Endothelial cell of umbilical vein (primary cell): ENCODE data around the gene KAT6B. TPM values are rescaled to one million over a fixed set of nuclear protein-coding genes. Genes with fewer than 3 reads are reported as not detected.

ENCODE experiments used
- BruUV-seq: library from RNA; stranded (reverse); fragments of 400-500 nt; replicated peaks from 2 replicates; lab custom pipeline; 2021; lab: Mats Ljungman, UMichigan
- CTCF ChIA-PET: fragments of 300-600, 350-600 bp; sonication (Branson Sonifier 250); formaldehyde crosslinking; loops from one replicate; lab custom pipeline; 2021; ENCODE audit warnings: antibody characterized with exemption, inconsistent platforms; lab: Charles Lee
- POLR2A ChIA-PET: fragments of 300-600, 350-600 bp; sonication (Branson Sonifier 250); formaldehyde crosslinking; loops from one replicate; lab custom pipeline; 2021; ENCODE audit warnings: antibody characterized with exemption, inconsistent platforms; lab: Charles Lee
- DNase-seq: peaks from one replicate; pipeline ENCODE4 v3.0.0-alpha.2; 2011; ENCODE audit warnings: low read depth, low spot score
- FAIRE-seq: peaks from 2 replicates; lab custom pipeline; 2011; peaks lifted over from hg19 to GRCh38; lab: Jason Lieb, UNC
- H2AFZ ChIP-seq: 2 replicates; pipeline ENCODE4 v1.6.0; 2012; ENCODE audit warnings: low read depth, low read length, control low read depth, inconsistent platforms
- H3K27ac ChIP-seq: 2 replicates; pipeline ENCODE4 v1.5.1; 2011; ENCODE audit warnings: low read depth, mild to moderate bottlenecking, control low read depth, low read length, moderate library complexity; ENCODE audit not compliant: insufficient read depth
- H3K27me3 ChIP-seq, 2 experiments: 2 replicates each; pipeline versions ENCODE4 v1.6.0 to v1.6.1; 2011; ENCODE audit warnings: low read length in 2 of 2, mixed read lengths in 1 of 2; ENCODE audit not compliant: control insufficient read depth in 2 of 2, insufficient read depth in 2 of 2
- H3K36me3 ChIP-seq, 2 experiments: 2 replicates in 1 of 2; 3 replicates in 1 of 2; pipeline ENCODE4 v1.5.1; 2011; ENCODE audit warnings: low read length in 2 of 2, mild to moderate bottlenecking in 1 of 2, moderate library complexity in 1 of 2; ENCODE audit not compliant: control insufficient read depth in 2 of 2, insufficient read depth in 2 of 2; ENCODE audit errors: extremely low read depth in 1 of 2
- H3K4me1 ChIP-seq: 3 replicates; pipeline ENCODE4 v1.5.1; 2011; ENCODE audit warnings: mild to moderate bottlenecking, low read length; ENCODE audit not compliant: control insufficient read depth, insufficient read depth; ENCODE audit errors: extremely low read depth
- H3K4me2 ChIP-seq: 2 replicates; pipeline ENCODE4 v1.6.1; 2011; ENCODE audit warnings: low read length, control low read depth, mixed read lengths; ENCODE audit not compliant: insufficient read depth
- H3K4me3 ChIP-seq, 3 experiments: fragments of 200-600 bp in 1 of 3; sonication (generic), shearing (Covaris generic) in 1 of 3; replicated peaks in 1 of 3; 2 replicates each; pipeline ENCODE4 v1.5.1; 2011 to 2016; ENCODE audit warnings: control low read depth in 3 of 3, low read length in 3 of 3, mild to moderate bottlenecking in 2 of 3, inconsistent platforms in 1 of 3, low read depth in 1 of 3, moderate library complexity in 1 of 3; ENCODE audit not compliant: insufficient read depth in 1 of 3
- H3K79me2 ChIP-seq: 2 replicates; pipeline ENCODE4 v1.6.0; 2012; ENCODE audit warnings: low read length, inconsistent platforms; ENCODE audit not compliant: control insufficient read depth, insufficient read depth
- H3K9ac ChIP-seq: replicated peaks from 2 replicates; pipeline ENCODE3; 2011; ENCODE audit warnings: low read length, control low read depth; ENCODE audit not compliant: insufficient read depth; ENCODE audit errors: extremely low read depth
- H3K9me1 ChIP-seq: replicated peaks from 3 replicates; pipeline ENCODE4 v1.6.0; 2011; ENCODE audit warnings: mild to moderate bottlenecking, low read length; ENCODE audit not compliant: control insufficient read depth, insufficient read depth; ENCODE audit errors: extremely low read depth
- H3K9me3 ChIP-seq: replicated peaks from 2 replicates; pipeline ENCODE4 v1.5.1; 2012; ENCODE audit warnings: low read length, inconsistent platforms; ENCODE audit not compliant: control insufficient read depth, insufficient read depth
- H4K20me1 ChIP-seq: replicated peaks from 2 replicates; pipeline ENCODE3; 2011; ENCODE audit warnings: mild to moderate bottlenecking, low read length; ENCODE audit not compliant: control insufficient read depth, insufficient read depth; ENCODE audit errors: extremely low read depth
- EZH2 ChIP-seq: IDR thresholded peaks from 2 replicates; pipeline ENCODE4 v1.6.1; 2012; ENCODE audit warnings: borderline replicate concordance, low read depth, mild to moderate bottlenecking, moderate library complexity, low read length, inconsistent platforms; ENCODE audit not compliant: severe bottlenecking
- FOS ChIP-seq: IDR thresholded peaks from 2 replicates; pipeline ENCODE4 v1.6.1; 2011; ENCODE audit warnings: mild to moderate bottlenecking, low read length, moderate library complexity, borderline replicate concordance; ENCODE audit not compliant: insufficient read depth
- GATA2 ChIP-seq: IDR thresholded peaks from 2 replicates; pipeline ENCODE4 v1.7.0; 2011; ENCODE audit warnings: low read depth, mild to moderate bottlenecking, moderate library complexity, mixed read lengths, low read length; ENCODE audit not compliant: insufficient read length, insufficient read depth
- JUN ChIP-seq: IDR thresholded peaks from 2 replicates; pipeline ENCODE4 v1.6.1; 2011; ENCODE audit warnings: borderline replicate concordance, low read depth; ENCODE audit not compliant: insufficient read length, insufficient read depth
- MAX ChIP-seq: IDR thresholded peaks from 2 replicates; pipeline ENCODE4 v1.6.1; 2011; ENCODE audit not compliant: insufficient read depth, insufficient read length
- MYC ChIP-seq: IDR thresholded peaks from one replicate; pipeline ENCODE4 v1.6.1; 2011; ENCODE audit warnings: mild to moderate bottlenecking, low read depth, low read length
- POLR2A ChIP-seq: IDR thresholded peaks from 2 replicates; pipeline ENCODE4 v1.6.1; 2012; ENCODE audit warnings: low read depth, mild to moderate bottlenecking, control low read depth, low read length
- POLR2AphosphoS5 ChIP-seq: IDR thresholded peaks from 2 replicates; pipeline ENCODE4 v1.6.1; 2012; ENCODE audit warnings: low read depth, mild to moderate bottlenecking, control low read depth, low read length, moderate library complexity; ENCODE audit not compliant: insufficient read depth
- dilution Hi-C: fragments of 300-500 bp; cut with MboI; formaldehyde crosslinking; loops from one replicate; pipeline ENCODE4 v1.15.0; 2019; ENCODE audit warnings: low sequenced_read_pairs; ENCODE audit not compliant: extremely low pct_ligation_motif_present
- intact Hi-C: fragments of 100-400 bp; cut with micrococcal nuclease; formaldehyde crosslinking; loops from one replicate; pipeline ENCODE4 v1.10.0; 2022
- polyA plus RNA-seq, 4 experiments: library from polyadenylated mRNA; depleted of rRNA in 3 of 4; stranded (reverse) in 3 of 4; unstranded in 1 of 4; fragments of >200 nt; gene quantifications; 2 replicates each; pipeline versions ENCODE4 v1.2.1 to v1.2.3, GENCODE V29; 2011 to 2012; ENCODE audit warnings: missing spikeins in 1 of 4
- total RNA-seq: library from RNA; stranded (reverse); gene quantifications from 2 replicates; pipeline ENCODE4 v1.2.3, GENCODE V29; 2021
- TF ChIP-seq, protein P1 (sequence below), 2 donors: IDR thresholded peaks; 1 replicate in 1 of 2; 2 replicates in 1 of 2; pipeline ENCODE4 v1.5.1; 2011; ENCODE audit warnings: low read length in 2 of 2, mild to moderate bottlenecking in 2 of 2, moderate library complexity in 2 of 2, control low read depth in 1 of 2, inconsistent platforms in 1 of 2, low read depth in 1 of 2; ENCODE audit not compliant: insufficient read depth in 1 of 2; ENCODE audit errors: extremely low read depth in 1 of 2

The KAT6B gene
- total and polyA plus RNA-seq, 2 donors (not counting 3 experiments of a cell fraction or from before 2014, with no cell fraction given): 4.5 to 17.0 TPM

DNA sequence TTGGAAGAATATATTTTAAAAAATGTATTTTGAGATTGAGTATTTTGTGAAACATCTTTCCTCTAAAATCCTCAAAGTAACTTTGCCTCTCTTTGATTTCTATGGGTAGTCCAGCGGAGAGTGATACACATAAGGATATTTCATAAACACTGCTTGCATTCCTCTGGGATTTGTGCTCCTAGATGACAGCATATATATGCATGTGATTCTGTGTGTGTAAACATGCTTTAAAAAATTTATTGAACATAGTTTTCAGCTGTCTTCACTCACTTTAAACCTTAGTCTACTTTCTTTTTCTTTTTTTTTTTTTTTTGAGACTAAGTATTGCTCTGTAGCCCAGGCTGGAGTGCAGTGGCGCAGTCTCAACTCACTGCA, 84.6 kb downstream of the KAT6B start:
- intact Hi-C loops (no loop called here), dilution Hi-C loops (no loop called here)
- H3K36me3 ChIP-seq: no peaks in the 10 kb centered on the region
- no peak overlapping the region for H3K27ac ChIP-seq
- no peaks in the 10 kb centered on the region for H3K27me3 ChIP-seq
- no peak overlapping the region for H2AFZ ChIP-seq
- no peaks in the 10 kb centered on the region for H3K4me1 ChIP-seq
- no peak overlapping the region for H3K4me2 ChIP-seq
- H4K20me1 ChIP-seq: no peaks in the 10 kb centered on the region
- CTCF ChIA-PET: no interaction called here
- POLR2A ChIA-PET: no interaction called here
- DNase-seq: no peak
- H3K4me3 ChIP-seq: no peak overlapping the region
- no peak for TF ChIP-seq JUN
- no peak for TF ChIP-seq EZH2
- TF ChIP-seq MYC: no peak
- TF ChIP-seq GATA2: no peak
- no peak for TF ChIP-seq POLR2A
- TF ChIP-seq FOS: no peak
- TF ChIP-seq, protein P1, sequence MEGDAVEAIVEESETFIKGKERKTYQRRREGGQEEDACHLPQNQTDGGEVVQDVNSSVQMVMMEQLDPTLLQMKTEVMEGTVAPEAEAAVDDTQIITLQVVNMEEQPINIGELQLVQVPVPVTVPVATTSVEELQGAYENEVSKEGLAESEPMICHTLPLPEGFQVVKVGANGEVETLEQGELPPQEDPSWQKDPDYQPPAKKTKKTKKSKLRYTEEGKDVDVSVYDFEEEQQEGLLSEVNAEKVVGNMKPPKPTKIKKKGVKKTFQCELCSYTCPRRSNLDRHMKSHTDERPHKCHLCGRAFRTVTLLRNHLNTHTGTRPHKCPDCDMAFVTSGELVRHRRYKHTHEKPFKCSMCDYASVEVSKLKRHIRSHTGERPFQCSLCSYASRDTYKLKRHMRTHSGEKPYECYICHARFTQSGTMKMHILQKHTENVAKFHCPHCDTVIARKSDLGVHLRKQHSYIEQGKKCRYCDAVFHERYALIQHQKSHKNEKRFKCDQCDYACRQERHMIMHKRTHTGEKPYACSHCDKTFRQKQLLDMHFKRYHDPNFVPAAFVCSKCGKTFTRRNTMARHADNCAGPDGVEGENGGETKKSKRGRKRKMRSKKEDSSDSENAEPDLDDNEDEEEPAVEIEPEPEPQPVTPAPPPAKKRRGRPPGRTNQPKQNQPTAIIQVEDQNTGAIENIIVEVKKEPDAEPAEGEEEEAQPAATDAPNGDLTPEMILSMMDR (IDR thresholded peaks at IDR 0.05; ENCODE audit: extremely low read depth in 1 of 2, insufficient read depth in 1 of 2, low read depth in 1 of 2, low read length in 2 of 2): no peak
- no peak for TF ChIP-seq POLR2AphosphoS5
- TF ChIP-seq MAX: no peak
- no peak for FAIRE-seq
- H3K9me3 ChIP-seq: no peaks in the 10 kb centered on the region
- no peaks in the 10 kb centered on the region for H3K79me2 ChIP-seq
- no peaks in the 10 kb centered on the region for H3K9me1 ChIP-seq
- no peak overlapping the region for H3K9ac ChIP-seq
- BruUV-seq: no TSS peak
